Mesenteric fat pad (tissue), 1 donor: ENCODE results near the gene CDH6. TPM values are rescaled to one million over a fixed set of nuclear protein-coding genes. Genes with fewer than 3 reads are reported as not detected.

Source experiments
- DNase-seq: peaks from one replicate; pipeline ENCODE4 v3.0.0-alpha.2; 2020; ENCODE audit warnings: low spot score
- total RNA-seq: library from RNA; stranded (reverse); fragmentation: NEBNext Ultra II Directional; extraction: Animal tissue kit (Norgen Biotek cat#: 25700); gene quantifications from one replicate; pipeline ENCODE4 v1.2.1, GENCODE V29; 2021
- donor health status: DM: yes; HTN: yes; CAD: no.

CDH6 gene
- total RNA-seq, 1 donor from 2014 or later, result 1.3 TPM

DNA sequence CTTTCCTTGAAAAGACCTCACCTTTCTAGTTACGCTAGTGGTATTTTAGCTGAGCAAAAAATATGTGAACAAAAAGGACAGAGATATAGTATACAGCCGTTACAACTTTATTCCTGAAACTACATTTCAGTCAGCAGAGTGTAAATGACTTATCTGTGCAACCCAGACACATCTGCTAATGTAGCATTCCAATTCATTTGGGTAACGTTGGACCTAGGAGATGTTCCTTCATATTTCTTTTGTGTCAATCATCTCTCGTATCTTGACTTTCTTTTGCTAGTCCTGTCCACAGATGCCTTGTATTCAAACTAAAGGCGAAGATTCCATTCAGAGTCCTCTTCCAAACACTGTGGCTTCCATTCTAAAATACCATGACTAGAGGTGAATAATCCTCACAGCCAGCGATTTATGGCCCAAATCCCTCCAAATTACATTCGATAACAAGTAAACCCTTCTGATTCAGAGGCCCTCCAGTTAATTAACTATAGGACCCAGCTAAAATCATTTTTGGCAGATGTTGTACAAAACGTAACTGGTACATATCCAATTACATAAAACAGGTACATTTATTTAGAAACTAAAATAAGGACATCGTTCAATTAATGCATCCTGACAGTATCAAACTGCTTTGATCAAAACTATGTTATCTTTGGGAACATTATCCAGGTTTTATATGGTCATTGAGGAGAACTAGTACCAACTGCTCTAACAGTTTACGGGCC is 182.7 kb downstream of the CDH6 start:
- no peak for DNase-seq

DNA sequence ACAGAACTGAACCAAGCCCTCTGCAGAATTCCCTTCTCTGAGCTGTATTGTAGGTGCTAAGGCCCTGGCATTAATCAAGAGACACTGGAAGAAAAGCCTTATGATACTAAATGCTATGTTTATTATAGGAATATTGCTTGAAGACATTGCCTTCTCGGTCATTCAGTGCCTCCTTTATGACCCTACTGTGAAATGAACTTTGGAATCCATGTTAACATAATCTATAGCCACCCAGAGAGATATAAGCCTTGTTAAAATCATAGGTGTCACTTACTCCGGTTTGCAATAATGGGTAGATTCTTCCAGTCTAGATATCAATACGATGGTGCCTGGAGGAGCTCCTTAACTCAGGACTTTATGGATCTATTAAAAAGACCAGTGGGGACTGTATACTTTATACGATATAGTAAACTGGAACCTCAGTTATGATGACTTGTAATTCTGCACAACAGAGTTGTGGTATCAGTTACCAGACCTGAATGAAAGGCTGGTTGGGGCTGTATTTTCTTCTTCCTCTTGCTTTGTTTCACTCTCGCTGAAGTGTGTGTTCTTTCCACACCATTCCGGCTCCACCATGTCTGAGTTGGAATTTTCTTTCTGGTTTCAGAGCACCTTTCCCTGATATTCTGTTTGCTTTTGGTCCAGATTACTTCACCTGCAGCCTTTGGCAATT is 183.9 kb downstream of the CDH6 start:
- DNase-seq, result no peak

GRCh38 chr5:31378136-31378535 is 184.7 kb downstream of the CDH6 start:
- DNase-seq, result no peak
